Parathyroid adenoma (tissue), 2 donors: Measurements from ENCODE around the gene EID2.

Source experiments
- H2AFZ ChIP-seq: fragments of 300-600 bp; sonication (generic); one replicate; pipeline ENCODE4 v1.7.0; 2017; ENCODE audit warnings: antibody characterized with exemption, mild to moderate bottlenecking
- H3K27ac ChIP-seq: fragments of 300-600 bp; sonication (generic); one replicate; pipeline ENCODE4 v1.7.0; 2017
- H3K27me3 ChIP-seq: fragments of 300-600 bp; sonication (generic); one replicate; pipeline ENCODE4 v1.7.0; 2017; ENCODE audit warnings: low read length; ENCODE audit not compliant: control insufficient read depth, insufficient read depth
- H3K36me3 ChIP-seq: fragments of 300-600 bp; sonication (generic); one replicate; pipeline ENCODE4 v1.7.0; 2017; ENCODE audit warnings: low read length; ENCODE audit not compliant: control insufficient read depth, insufficient read depth
- H3K4me1 ChIP-seq: fragments of 300-600 bp; sonication (generic); one replicate; pipeline ENCODE4 v1.7.0; 2017; ENCODE audit warnings: control low read depth
- H3K4me2 ChIP-seq: fragments of 300-600 bp; sonication (generic); one replicate; pipeline ENCODE4 v1.7.0; 2017; ENCODE audit warnings: low read length
- H3K4me3 ChIP-seq: fragments of 300-600 bp; sonication (generic); one replicate; pipeline ENCODE4 v1.7.0; 2017; ENCODE audit warnings: low read depth, low read length
- H3K79me2 ChIP-seq: fragments of 300-600 bp; sonication (generic); one replicate; pipeline ENCODE4 v1.7.0; 2017; ENCODE audit warnings: control low read depth
- H3K9ac ChIP-seq: fragments of 300-600 bp; sonication (generic); one replicate; pipeline ENCODE4 v1.7.0; 2017; ENCODE audit warnings: mild to moderate bottlenecking
- H3K9me3 ChIP-seq: fragments of 300-600 bp; sonication (generic); one replicate; pipeline ENCODE4 v1.7.0; 2017; ENCODE audit warnings: low read length; ENCODE audit not compliant: control insufficient read depth
- CTCF ChIP-seq: fragments of 300-600 bp; sonication (generic); IDR thresholded peaks from one replicate; pipeline ENCODE4 v1.7.0; 2017; ENCODE audit warnings: antibody characterized with exemption, mild to moderate bottlenecking
- donor health status: primary hyperparathyroidism.

The EID2 gene

GRCh38 chr19:39539518-39540332, at the start of gene EID2:
Gene EID2 (minus strand): TSS chr19:39540161. CDS start chr19:39540079, 82 bp downstream.
- peak within 1 kb of the TSS; percentile 81 for H3K4me2 ChIP-seq
- H3K4me1 ChIP-seq = peaks cover 6% of the 10 kb centered on the region
- H3K4me3 ChIP-seq = peak within 1 kb of the TSS; percentile 83
- peak; percentile 89 for TF ChIP-seq CTCF
- H2AFZ ChIP-seq = peak within 1 kb of the TSS; percentile 78
- no peaks in the 10 kb centered on the region for H3K36me3 ChIP-seq
- peaks cover 5% of the 10 kb centered on the region for H3K79me2 ChIP-seq
- no peak within 1 kb of the TSS for H3K9ac ChIP-seq
- peak within 1 kb of the TSS; percentile 83 for H3K27ac ChIP-seq
- H3K9me3 ChIP-seq = no peaks in the 10 kb centered on the region
- H3K27me3 ChIP-seq = no peaks in the 10 kb centered on the region

- no peaks in the 10 kb centered on the region for H3K27me3 ChIP-seq
- no peaks in the 10 kb centered on the region for H3K79me2 ChIP-seq
- no peaks in the 10 kb centered on the region for H3K36me3 ChIP-seq
- H2AFZ ChIP-seq = no peak overlapping the region
- no peaks in the 10 kb centered on the region for H3K9me3 ChIP-seq
- no peak overlapping the region for H3K27ac ChIP-seq
- no peak overlapping the region for H3K9ac ChIP-seq
- no peak for TF ChIP-seq CTCF
- H3K4me3 ChIP-seq = no peak overlapping the region
- no peaks in the 10 kb centered on the region for H3K4me1 ChIP-seq
- H3K4me2 ChIP-seq = no peak overlapping the region
Measured at GRCh38 chr19:39588066-39588465, 48.1 kb upstream of the EID2 start.

DNA sequence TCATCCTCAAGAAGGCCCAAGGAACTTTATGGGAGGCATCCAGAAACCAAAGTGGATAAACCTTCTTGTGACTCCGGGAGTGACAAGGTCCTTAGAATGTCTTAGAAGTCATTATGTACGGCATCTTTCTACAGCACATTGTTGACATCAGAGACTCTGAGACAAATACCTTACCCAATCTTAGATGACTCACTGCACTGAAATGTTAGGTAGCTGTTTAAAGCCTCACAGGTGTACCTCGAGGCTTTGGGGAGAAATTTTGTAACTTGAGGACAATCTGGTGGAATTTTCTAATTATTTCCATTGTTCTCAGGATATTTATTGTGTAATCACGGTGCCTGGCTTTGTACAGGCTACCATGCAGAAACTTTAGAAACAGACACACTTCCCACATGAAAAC, 47.5 kb upstream of the EID2 start:
- no peaks in the 10 kb centered on the region for H3K36me3 ChIP-seq
- H3K4me1 ChIP-seq = no peaks in the 10 kb centered on the region
- no peak overlapping the region for H3K9ac ChIP-seq
- H3K9me3 ChIP-seq = no peaks in the 10 kb centered on the region
- no peaks in the 10 kb centered on the region for H3K79me2 ChIP-seq
- no peak overlapping the region for H3K27ac ChIP-seq
- no peak for TF ChIP-seq CTCF
- H3K27me3 ChIP-seq = no peaks in the 10 kb centered on the region
- H2AFZ ChIP-seq = no peak overlapping the region
- H3K4me2 ChIP-seq = no peak overlapping the region
- H3K4me3 ChIP-seq = no peak overlapping the region

DNA sequence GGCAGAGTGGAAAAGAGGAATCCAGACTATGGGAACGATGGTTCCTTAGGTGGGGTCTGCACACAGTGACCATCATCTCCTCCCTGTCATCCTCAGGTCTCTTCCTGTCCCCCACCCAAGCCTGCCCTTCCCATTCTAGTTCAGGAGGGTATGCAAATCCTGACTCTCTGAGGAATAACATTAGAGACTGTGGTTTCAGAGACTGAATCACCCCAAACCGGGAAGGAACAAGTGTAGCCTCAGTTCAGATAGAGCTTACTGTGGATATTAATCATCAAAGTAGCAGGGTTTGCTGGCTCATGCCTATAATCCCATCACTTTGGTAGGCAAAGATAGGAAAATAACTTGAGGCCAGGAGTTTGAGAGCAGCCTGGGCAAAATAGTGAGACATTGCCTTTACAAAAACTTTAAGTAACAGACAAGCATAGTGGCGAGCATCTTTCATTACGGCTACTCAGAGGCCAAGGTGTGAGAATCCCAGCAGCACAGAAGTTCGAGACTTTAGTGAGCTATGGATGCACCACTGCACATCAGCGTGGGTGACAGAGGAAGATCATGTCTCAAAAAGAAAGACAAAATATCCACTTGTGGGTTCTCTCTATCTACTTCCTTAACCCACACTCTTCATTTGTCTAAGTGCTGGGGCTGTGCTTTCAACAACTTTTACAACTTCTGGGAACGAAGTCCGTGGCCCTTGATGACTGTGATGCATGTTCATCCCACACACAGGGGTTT, 43.1 kb upstream of the EID2 start:
- Histone ChIP-seq H3K4me3 (no peak overlapping the region), H3K36me3 (no peaks in the 10 kb centered on the region), H2AFZ (no peak overlapping the region), H3K79me2 (no peaks in the 10 kb centered on the region), H3K9ac (no peak overlapping the region), H3K9me3 (no peaks in the 10 kb centered on the region), H3K27ac (no peak overlapping the region), H3K4me1 (no peaks in the 10 kb centered on the region), H3K4me2 (no peak overlapping the region), H3K27me3 (no peaks in the 10 kb centered on the region)
- no peak for TF ChIP-seq CTCF
